ENCODE results near the gene FBXL17. TPM values are rescaled to one million over a fixed set of nuclear protein-coding genes. Genes with fewer than 3 reads are reported as not detected.

The FBXL17 gene
- total and polyA plus RNA-seq, 9 of the 15 experiments (the other 6 are each of a cell fraction or from before 2014, with no cell fraction given), result 0.32 to 5.4 (median 1.8) TPM

DNA sequence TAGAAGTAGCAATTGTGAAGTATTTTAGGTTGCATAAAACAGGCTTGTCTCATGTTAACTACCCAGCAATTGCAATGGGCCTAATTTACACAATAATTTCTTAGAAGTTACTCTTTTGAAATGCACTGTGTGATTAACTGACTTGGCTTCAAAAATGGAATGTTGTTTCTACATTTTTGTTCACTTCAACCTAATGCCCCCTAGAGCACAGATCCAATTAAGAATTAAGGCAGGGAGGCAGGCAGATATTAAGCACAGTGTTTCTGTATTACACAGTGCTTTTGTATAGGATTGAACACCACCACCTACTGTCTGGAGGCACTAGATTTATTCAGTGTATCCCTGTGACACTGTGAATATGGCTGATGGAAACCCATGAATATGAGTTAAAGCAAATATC, 302.1 kb downstream of the FBXL17 start:
- FAIRE-seq (no peak), ATAC-seq (no peak), DNase-seq (ENCODE audit: extremely low read depth in 1 of 4, low spot score in 3 of 4) (no peak)
- no peak for TF ChIP-seq HMGN3 (IDR thresholded peaks at IDR 0.05; ENCODE audit: borderline replicate concordance, extremely low read depth, insufficient read length, low read depth, low read length)
- no peak for TF ChIP-seq SIN3A (IDR thresholded peaks at IDR 0.05; ENCODE audit: borderline replicate concordance in 2 of 2, control insufficient read depth in 1 of 2, low read depth in 2 of 2, low read length in 2 of 2)
- no peak for TF ChIP-seq ZNF764 (CRISPR knock-in tag; IDR thresholded peaks at IDR 0.05; ENCODE audit: low read depth)
- TF ChIP-seq, protein P1, sequence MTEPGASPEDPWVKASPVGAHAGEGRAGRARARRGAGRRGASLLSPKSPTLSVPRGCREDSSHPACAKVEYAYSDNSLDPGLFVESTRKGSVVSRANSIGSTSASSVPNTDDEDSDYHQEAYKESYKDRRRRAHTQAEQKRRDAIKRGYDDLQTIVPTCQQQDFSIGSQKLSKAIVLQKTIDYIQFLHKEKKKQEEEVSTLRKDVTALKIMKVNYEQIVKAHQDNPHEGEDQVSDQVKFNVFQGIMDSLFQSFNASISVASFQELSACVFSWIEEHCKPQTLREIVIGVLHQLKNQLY (CRISPR knock-in tag; conservative IDR thresholded peaks at IDR 0.05), result no peak
- TF ChIP-seq BRD9 (IDR thresholded peaks at IDR 0.05; ENCODE audit: low read depth, partially characterized antibody), result no peak
- no peak for TF ChIP-seq MYBL2 (IDR thresholded peaks at IDR 0.05; ENCODE audit: low read depth)
- no peak for TF ChIP-seq MYBL2 (CRISPR knock-in tag; IDR thresholded peaks at IDR 0.05; ENCODE audit: borderline replicate concordance)
- no peak for TF ChIP-seq ETS2 (tag; IDR thresholded peaks at IDR 0.05; ENCODE audit: borderline replicate concordance, poor library complexity, severe bottlenecking)
- TF ChIP-seq HNRNPK (IDR thresholded peaks at IDR 0.05; ENCODE audit: low read depth, low read length, poor library complexity, severe bottlenecking), result no peak
- no peak for TF ChIP-seq MIER1 (IDR thresholded peaks at IDR 0.05; ENCODE audit: low read depth)
- no peak for TF ChIP-seq MECOM (CRISPR knock-in tag; IDR thresholded peaks at IDR 0.05)
- no peak for TF ChIP-seq CCAR2 (IDR thresholded peaks at IDR 0.05; ENCODE audit: low read depth, low read length)
- TF ChIP-seq PRMT5 (CRISPR knock-in tag; IDR thresholded peaks at IDR 0.05), result no peak
- no peak for TF ChIP-seq CTBP1 (IDR thresholded peaks at IDR 0.05; ENCODE audit: borderline replicate concordance)
- Histone ChIP-seq H3K36me3 (ENCODE audit: control insufficient read depth, insufficient read depth, low read length) (no peaks in the 10 kb centered on the region), H2AFZ (ENCODE audit: low read depth, low read length) (no peak overlapping the region), H3K27me3 (ENCODE audit: control insufficient read depth in 2 of 2, insufficient read depth in 2 of 2, low read length in 2 of 2) (no peaks in the 10 kb centered on the region), H3K9me3 (replicated peaks; ENCODE audit: control insufficient read depth, insufficient read depth, low read depth, low read length) (no peaks in the 10 kb centered on the region), H3K79me2 (ENCODE audit: control insufficient read depth, insufficient read depth, low read length) (no peaks in the 10 kb centered on the region), H3K27ac (ENCODE audit: extremely low read depth, low read depth, low read length) (no peak overlapping the region), H3K4me2 (ENCODE audit: insufficient read depth, low read length) (no peak overlapping the region), H3K4me1 (replicated peaks in 1 of 2; ENCODE audit: control insufficient read depth in 2 of 2, insufficient read depth in 2 of 2, low read length in 2 of 2) (no peaks in the 10 kb centered on the region), H4K20me1 (replicated peaks; ENCODE audit: control insufficient read depth, insufficient read depth, low read length) (no peaks in the 10 kb centered on the region), H3K9me1 (ENCODE audit: control insufficient read depth, insufficient read depth, low read length) (no peaks in the 10 kb centered on the region), H3K9ac (ENCODE audit: insufficient read depth in 1 of 2, low read depth in 2 of 2, low read length in 2 of 2) (no peak overlapping the region), H3K4me3 (no peak overlapping the region)
- CTCF ChIA-PET (ENCODE audit: low intra/inter-chr PET ratio), result no interaction called here
- in situ Hi-C loops (cut with MboI), result no loop called here
- POLR2A ChIA-PET, result no interaction called here
- intact Hi-C loops (cut with micrococcal nuclease), result no loop called here
- BruUV-seq (replicated peaks), result no TSS peak

Data from K562 (cell line).